ENCODE measurements around the gene AK8.
"Not testable (repeated sequence)": the region's sequence is repeated elsewhere in the genome, so short reads cannot be mapped to it uniquely, and the experiment has no call there.

The AK8 gene

DNA sequence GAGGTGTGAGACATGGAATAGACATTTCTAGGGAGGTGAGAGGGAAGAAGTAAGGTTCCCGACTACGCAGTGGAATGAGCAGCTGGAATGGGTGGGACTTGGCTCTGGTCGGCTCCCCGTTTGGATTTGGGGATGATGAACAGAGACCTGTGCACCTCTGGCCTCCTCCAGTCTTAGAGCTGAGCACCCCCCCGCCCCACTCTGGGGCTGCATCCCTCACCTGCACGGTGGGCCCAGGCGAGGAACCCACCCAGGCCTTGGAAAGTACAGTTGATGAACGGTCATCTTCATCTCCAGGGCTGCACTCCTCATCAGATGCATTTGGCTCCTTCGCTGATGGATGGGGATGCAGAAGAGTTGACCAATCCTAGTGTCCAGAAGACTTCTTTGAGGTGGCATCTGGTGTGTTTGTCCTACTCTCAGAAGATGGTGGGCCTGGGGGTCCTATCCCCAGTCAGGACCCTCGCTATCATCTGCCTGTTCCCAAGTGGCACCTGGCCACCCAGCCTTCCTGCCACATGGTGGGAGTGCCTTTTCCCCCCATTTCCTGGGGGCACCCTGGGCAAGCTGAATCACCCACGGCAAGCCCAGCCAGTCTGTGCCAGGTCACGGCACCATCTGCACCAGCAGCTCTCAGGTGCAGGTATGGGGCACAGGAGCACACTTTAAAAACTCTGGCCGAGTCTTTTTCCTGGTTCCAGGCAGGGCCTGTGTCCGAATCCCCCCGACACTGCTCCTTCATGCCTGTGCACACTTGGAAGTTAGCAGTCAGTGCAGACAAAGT lies 137.4 kb downstream of the AK8 start:
- no peak for DNase-seq

DNA sequence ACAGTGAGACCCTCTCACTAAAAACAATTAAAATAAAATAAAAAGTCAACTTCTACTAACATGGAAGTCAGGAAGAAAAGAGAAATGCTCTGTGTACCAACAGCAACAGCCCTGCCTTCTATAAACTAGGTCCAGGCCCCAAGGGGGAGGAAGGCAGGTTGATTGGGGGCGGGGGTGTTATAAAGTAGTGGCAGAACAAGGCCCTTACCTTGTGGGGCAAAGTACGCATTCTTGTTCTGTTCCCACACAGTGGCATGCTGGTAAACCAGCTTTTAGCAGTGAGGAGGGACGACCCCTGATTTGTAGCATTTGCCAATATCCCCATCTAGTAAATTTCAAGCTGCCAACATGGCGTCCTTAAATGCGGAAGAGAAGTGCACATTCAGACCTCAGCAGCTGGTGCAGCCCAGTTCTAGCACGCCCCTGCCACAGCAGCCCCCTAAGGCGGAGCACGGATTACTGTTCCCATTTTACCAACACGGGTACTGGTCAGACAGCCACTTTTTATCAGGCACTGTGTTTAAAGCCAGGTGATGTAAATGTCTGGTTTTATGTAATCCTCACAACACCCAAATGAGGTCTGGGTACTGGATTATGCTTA lies 138.3 kb downstream of the AK8 start:
- DNase-seq, result no peak

DNA sequence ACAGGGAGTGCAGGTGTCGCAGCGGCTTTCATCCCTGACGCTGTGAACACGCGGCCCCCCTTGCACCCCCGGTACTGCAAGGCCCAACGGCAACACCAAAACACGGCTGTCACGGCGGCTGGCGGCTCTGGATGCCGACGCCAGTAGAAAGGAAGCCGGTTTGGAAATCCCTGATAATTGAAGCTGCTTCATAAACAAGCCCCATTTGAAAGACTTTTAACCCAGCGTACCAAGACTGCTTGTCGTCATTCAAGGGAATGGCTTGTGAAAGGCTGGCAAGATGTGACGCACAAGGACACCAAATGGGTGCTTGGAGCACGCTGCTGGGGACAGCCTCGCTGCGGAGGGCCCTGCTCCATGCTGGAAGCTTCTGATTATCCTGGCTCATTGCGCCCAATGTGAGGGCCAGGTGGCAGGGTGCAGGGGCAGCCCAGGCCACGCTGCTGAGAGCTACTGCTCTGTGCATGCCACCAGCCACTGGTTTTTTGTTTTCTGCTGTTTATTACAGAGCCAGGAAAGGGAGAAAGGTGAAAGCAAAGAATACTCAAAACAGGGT lies 144.7 kb downstream of the AK8 start:
- no peak for DNase-seq

DNA sequence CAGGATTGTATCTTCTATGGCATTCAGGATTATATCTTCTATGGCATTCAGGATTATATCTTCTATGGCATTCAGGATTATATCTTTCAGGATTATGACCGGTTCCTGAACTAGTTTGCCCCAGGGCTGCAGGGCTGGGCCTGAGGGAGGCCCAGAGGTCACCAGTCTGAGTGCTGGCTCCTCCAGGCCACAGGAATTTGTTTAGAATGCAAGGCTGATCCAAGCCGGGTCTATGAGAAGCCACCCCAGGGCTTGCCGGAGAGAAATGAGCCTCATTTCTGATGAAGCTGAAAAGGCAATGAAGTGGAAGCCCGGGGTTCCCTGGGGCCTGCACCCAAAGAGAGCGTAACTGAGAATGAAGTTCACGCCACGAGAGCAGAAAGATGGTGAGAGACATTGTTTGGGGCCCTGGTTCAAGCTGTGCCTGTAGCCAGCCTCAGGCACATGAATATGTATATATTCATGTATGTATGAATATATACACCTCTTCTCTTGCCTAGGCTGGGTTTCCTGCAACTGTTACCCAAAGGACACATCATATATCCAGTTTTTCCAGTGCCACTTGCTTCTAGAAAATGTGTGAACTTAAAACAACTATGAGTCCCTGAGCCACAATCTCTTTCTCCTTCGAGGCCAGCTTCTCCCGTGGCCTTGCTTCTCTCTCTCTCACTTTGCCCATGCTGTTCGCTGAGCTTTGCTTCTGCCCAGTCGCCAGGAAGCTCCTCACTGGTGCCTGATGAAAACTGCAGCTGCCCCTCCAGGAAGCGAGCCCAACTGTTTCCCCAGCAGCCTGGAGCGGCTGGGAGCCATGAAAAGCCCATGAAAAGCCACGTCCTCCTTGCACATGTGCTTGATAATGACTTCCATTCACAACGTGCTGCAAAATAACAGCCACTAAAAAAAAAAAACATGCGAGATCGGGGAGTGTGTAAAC lies 145.5 kb downstream of the AK8 start:
- DNase-seq, result no peak

DNA sequence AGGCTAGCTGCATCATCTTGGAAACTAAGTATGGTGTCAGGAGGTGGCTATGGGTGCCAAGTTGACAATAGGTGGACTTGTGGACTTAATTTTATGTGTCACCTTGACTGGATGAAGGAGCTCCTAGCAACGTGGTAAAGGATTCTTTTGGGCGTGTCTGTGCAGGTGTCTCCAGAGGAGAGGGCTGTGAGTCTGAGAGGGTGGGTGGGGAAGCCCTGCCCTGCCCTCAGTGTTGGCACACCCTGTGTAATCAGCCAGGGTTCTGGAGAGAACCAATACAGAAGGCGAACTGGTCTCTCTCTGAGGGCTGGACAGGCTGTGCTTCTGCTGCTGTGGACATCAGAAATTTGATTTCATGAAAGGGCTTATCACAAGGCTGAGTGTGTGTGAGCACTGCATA lies 146.9 kb downstream of the AK8 start:
- no peak for DNase-seq

DNA sequence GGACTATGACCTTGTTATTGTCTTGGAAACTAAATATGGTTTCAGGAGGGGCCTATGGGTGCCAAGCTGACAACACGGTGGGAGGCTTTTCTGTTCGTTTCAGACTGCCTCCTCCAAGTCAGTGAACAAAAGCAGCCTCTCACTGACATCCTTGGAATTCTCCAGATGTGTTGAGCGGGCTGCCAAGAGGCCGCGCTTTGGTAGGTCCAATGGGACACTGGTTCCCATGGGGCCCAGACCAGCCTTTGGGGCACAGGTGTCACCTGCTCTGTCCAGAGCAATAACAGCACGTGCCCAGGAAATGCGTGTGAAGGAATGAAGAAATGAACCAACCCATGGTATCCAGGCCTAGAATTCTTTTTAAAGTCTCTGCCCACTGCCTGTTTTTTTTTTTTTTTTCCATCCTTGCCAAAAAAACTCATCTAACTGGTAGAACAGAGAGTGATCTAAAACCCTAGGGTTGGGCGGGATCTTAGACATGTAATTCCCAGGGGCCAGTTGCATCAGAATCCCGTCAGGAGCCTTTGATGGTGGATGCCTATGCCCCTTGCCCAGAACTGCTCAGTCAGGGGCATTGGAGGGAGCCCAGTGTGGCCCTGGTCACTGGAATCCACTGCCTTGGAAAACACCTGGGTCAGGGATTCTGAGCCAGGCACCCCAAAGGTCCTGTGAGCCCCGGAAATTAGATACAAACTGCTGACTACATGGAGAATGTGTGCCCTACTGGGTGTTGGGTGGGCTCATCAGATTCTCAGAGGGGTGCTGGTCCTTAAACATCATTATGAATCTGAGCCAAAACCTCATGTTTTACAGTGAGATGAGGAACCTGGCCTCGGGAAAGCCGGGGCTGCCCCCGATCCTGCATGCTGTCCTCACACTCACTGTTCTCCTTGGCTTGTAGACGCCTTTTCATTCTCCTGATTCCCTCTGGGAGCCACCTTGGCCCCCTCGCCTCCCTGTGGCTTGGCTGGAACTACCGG lies 147.7 kb downstream of the AK8 start:
- DNase-seq, result no peak

DNA sequence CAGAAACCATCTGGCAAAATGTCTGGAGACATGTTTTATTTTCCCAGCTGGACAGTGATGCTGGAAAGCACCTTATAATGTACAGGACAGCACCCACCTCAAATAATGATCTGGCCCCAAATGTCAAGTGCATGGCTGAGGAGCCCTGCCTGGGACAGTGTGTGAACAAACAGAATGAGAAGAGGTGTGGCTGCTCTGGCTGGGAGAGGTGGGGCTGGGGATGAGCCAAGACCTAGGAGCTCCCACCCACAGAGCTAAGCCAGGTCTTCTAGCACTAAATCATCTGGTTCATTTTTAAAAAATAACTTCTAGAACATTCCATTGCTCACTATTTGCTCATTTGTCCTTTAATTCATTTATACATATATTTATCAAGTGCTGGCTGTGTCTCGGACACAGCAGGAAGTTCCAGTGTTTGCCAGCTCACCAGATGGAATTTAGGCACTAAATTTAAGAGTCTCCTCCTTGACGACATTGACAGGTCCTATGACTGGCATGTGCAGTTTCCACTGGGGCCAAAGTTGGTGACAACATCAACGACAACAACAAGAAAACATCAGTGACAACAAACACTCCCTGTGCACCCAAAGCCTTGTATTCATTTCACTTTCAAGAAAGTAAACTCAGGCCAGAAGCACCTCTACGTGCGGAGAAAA lies 148.7 kb downstream of the AK8 start:
- no peak for DNase-seq

DNA sequence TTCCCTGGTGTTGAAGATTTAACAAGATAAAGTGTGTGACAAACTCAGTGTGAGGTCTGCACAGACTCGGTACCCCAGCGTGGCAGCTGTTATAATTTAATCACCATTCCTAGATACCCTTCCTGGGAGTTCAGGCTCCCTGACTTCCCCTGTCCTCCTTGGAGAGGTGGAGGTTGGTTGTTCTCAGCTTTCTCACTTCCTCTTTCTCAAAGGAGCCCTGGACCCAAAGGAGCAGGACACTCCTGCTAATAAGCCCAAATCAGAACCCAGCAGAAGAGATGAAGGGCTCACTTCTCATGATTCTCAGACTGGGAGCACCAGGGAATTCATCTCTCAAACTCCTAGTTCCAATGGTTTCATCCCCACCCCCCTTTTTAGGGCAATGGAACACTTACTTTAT lies 149.6 kb downstream of the AK8 start:
- no peak for DNase-seq

DNA sequence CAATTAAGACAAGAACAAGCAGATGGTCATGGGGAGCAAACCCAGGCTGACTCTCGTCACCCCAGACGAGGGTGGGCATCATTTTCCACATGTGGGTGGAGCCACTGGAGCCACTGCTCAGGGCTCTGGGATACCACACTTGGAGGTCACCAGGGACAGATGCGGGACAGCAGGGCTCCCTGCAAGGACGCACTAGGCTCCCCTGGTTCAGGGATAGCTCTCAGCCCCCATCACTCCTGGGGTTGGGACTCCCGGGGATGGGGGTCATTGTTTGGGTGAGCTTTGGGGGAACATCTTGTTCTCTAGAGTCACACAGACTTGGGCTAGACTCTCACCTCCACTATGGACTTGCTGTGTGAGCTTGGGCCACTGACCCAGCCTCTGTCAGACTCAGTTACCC lies 150.0 kb downstream of the AK8 start:
- DNase-seq, result no peak

DNA sequence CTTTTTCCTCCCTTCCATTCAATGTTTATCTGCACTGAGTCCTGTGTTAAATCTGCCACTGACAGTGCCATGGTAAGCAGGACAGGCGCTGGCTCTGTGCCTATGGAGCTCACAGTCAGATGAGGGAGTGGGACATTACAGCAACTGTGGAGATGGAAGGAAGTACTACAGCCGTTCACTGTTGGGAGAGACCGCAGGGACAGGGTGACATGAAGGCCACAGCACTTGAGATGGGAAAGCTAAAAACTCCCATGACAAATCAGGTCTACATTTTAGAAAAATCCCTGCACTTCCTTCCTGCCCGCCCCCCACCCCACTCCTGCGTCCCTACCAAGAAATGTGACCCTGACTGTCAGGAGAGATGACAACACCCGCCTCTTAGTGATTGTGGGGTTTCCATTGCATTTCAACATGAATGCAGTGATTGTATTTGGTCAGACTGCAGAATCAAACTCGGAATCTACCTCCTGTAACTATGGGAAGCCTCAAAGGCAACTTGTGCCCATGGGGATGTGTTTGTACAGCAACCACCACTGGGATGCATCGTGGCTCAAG lies 151.4 kb downstream of the AK8 start:
- DNase-seq, result no peak

DNA sequence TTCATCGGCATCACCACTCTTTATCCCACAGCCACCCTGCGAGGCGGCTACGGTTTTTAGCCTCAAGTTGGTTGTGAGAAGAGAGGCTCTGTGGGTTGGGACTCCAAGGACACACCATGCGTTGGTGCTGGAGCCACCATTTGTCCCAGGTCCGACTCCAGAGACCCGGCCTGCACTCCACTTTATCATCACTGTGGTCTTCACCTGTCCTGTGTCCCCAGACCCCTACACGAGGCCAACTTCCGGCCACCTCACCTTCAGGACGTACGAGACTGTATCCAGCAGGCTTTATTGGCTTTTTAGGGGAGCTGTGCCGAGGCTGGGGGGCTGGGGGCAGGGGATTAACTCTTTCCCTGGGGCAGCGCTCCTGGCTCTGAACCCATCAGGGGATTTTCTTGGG lies 152.8 kb downstream of the AK8 start:
- no peak for DNase-seq

DNA sequence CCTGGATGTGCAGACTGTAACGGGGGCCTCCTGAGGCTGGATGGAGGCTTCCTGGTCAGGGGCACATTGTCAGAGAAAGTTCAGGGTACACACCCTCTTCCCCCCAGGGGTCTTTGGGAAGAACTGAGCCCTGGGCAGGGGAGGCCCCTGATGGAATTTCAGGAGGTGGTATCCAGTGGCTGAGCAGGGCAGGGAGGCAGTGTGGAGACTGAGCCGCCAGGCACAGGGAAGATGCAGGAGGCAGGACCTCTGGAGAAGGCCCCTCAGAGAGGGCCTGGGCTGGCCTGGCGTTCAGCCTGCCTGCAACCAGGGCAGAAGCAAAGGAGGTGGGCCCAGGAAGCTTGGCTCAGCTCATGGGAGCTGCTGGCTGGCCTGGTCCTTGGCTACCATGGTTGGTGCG lies 154.3 kb downstream of the AK8 start:
- no peak for DNase-seq

DNA sequence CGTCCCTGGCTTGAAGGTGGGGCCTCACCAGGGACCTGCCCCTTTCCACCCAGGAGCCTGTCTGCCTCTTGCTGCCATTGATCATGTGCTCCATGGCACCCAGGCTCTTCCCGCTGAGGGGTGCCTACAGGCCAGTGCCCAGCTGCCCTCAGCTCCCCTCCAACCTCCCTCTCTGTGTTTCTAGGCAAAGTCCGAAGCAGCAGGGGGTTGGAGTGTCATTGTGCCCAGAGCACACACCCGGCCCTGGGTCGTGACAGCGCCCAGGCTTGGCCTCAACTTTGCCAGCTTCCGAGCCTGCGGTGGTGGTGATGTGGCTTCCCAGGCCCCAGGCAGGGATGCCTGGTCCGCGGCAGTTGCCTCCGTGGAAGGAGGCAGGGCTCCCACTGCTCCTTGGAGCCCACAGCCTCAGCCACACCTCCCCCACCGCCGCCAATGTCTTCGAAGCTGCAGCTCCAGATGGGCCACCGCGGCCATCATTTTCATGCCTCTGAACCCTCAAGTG lies 155.5 kb downstream of the AK8 start:
- no peak for DNase-seq

DNA sequence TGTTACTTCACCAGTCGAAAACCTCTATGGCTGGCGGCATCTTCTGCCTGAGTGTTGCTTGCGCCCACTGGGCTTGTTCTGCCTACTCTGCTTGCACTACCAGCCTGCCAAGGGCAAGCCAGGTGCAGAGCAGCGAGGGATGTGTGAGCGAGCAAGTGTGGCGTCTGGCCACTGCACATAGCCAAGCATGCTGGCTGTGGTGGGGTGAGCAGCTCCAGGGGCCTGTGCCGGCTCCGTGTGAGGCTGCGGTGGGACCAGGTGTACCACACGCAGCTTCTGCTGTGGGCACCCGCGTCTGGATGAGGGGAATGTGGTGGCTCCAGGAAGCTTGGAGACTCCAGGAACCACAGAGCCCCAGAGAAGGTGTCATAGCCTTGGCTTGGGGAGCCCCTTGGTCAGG lies 156.4 kb downstream of the AK8 start:
- DNase-seq, result no peak

DNA sequence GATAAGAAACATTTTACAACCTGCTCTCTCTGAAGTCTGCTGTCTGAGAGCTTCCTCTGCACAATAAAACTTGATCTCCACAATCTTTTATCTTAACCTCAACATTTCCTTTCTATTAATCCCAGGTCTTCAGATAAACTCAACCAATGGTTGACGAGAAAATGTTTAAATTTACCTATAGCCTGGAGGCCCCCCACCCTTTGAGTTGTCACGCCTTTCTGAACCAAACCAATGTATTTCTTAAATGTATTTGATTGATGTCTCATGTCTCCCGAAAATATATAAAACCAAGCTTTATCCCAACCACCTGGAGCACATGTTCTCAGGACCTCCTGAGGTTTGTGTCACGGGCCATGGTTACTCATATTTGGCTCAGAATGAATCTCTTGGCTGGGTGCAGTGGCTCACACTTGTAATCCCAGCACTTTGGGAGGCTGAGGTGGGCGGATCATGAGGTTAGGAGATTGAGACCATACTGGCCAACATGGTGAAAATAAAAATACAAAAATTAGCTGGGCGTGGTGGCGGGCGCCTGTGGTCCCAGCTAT lies 159.6 kb downstream of the AK8 start:
- not testable (repeated sequence) for DNase-seq

DNA sequence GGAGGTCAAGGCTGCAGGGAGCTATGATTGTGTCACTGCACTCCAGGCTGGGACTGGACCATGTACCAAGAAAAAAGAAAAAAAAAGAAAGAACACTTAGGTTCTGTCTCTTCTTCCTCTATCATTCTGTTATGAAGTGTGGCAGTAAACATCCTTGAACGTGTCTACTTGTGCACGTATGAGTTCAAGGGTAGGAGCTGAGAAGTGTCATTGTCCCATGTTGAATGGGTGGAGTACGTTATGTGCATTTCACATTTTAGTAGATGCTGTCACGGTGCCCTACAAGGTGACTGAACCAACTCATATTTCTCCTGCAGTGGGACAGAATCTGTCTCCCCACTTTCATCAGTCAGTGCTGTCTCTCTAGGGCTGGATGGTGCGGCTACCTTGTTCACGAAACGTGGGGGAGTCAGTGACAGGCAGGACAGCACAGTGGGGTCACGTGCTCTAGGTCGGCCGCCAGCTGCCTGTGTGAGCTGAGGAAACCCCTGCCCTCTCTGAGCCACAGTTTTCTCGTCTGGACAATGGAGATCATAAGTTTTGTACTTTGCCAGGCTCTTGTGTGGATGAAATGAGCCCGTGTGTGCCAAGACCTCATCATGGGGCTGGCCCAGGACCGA lies 160.6 kb downstream of the AK8 start:
- no peak for DNase-seq

DNA sequence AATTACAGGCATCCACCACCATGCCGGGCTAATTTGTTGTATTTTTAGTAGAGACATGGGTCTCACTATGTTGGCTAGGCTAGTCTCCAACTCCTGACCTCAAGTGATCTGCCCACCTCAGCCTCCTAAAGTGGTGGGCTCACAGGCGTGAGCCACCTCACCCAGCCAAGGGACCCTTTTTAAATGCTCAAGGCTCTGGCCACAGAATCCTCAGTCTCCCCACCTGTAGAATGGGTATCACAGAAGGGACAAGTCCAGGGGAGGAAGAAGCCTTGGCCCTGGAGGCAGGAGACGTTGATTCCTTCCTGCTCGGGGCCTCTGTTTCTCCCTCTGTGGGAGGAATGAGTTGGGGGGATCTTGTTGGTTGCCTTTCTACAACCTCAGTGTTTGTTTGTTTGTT lies 162.1 kb downstream of the AK8 start:
- DNase-seq, result no peak

DNA sequence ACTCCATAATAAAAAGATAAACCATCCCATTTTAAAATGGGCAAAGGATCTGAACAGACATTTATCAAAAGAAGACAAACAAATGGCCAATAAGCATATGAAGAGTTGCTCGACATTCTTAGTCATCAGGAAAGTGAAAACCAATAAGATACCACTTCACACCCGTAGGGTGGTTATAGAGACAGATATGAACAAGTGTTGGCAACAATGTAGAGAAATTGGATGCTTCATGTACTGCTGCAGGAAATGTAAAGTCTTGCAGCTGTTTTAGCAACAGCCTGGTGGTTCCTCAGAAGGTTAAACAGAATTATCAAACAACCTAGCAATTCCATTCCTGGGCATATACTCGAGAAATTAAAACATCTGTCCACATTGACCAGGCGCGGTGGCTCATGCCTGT lies 165.3 kb downstream of the AK8 start:
- DNase-seq, result no peak

DNA sequence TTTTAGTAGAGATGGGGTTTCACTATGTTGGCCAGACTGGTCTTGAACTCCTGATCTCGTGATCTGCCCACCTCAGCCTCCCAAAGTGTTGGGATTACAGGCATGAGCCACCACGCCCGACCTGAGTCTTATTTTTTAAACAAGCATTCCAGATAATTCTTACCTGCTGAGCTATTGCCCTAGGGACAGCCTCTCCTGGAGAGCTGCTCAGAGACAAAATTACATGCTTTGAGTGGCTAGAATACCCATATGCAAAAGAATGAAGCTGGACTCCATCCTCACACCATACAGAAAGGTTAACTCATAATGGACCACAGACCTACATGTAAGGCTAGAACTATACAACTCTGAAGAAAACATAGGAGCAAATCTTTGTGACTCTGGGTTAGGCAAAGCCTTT lies 166.2 kb downstream of the AK8 start:
- DNase-seq, result no peak

DNA sequence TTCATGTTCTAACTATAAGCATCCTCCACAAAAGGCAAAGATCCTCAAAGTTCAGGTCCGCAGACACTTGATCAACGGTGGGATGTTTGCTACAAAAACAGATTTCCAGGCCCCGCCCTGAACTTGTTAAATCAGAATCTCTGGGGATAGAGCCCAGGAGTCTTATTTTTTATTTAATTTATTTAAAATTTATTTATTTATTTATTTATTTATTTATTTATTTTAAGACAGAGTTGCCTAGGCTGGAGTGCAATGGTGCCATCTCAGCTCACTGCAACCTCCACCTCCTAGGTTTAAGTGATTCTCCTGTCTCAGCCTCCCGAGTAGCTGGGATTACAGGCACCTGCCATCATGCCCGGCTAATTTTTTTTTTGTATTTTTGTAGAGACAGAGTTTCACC lies 166.9 kb downstream of the AK8 start:
- not testable (repeated sequence) for DNase-seq
